ENCODE measurements around the gene KRTAP4-6.

GRCh38 chr17:41178843-41179616, 38.7 kb upstream of the KRTAP4-6 start:
- TF ChIP-seq BHLHE40 (IDR thresholded peaks at IDR 0.05; ENCODE audit: low read depth, low read length): no peak
- TF ChIP-seq CTCF (conservative IDR thresholded peaks at IDR 0.05; ENCODE audit: low read depth, low read length): no peak
- TF ChIP-seq CEBPB (IDR thresholded peaks at IDR 0.05; ENCODE audit: low read depth, low read length): no peak
